Stimulated activated CD8-positive, alpha-beta memory T cell treated with anti-CD3 and anti-CD28 coated beads, Interleukin-12 subunit alpha, Interleukin-12 subunit beta, amount 100 ng/mL, for 1 hour (primary cell): ENCODE measurements around the gene NFKB1.
"Not testable (repeated sequence)": the region's sequence is repeated elsewhere in the genome, so short reads cannot be mapped to it uniquely, and the experiment has no call there.

Experiments
- DNase-seq: peaks from one replicate; pipeline ENCODE4 v3.0.0-alpha.2; 2020; ENCODE audit warnings: low read depth

NFKB1 gene, protein sequence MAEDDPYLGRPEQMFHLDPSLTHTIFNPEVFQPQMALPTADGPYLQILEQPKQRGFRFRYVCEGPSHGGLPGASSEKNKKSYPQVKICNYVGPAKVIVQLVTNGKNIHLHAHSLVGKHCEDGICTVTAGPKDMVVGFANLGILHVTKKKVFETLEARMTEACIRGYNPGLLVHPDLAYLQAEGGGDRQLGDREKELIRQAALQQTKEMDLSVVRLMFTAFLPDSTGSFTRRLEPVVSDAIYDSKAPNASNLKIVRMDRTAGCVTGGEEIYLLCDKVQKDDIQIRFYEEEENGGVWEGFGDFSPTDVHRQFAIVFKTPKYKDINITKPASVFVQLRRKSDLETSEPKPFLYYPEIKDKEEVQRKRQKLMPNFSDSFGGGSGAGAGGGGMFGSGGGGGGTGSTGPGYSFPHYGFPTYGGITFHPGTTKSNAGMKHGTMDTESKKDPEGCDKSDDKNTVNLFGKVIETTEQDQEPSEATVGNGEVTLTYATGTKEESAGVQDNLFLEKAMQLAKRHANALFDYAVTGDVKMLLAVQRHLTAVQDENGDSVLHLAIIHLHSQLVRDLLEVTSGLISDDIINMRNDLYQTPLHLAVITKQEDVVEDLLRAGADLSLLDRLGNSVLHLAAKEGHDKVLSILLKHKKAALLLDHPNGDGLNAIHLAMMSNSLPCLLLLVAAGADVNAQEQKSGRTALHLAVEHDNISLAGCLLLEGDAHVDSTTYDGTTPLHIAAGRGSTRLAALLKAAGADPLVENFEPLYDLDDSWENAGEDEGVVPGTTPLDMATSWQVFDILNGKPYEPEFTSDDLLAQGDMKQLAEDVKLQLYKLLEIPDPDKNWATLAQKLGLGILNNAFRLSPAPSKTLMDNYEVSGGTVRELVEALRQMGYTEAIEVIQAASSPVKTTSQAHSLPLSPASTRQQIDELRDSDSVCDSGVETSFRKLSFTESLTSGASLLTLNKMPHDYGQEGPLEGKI

GRCh38 chr4:102500696-102501446 is at the start of gene NFKB1:
Gene NFKB1, plus strand, starts transcription at chr4:102501359. Its CDS starts 24,160 bp downstream, at chr4:102525519.
- DNase-seq: peak; percentile 76

- DNase-seq: no peak
Measured at GRCh38 chr4:102452854-102453253, 48.3 kb upstream of the NFKB1 start.

GRCh38 chr4:102453827-102454226 is 47.3 kb upstream of the NFKB1 start:
- DNase-seq: no peak

- no peak for DNase-seq
Measured at GRCh38 chr4:102454268-102454667, 46.9 kb upstream of the NFKB1 start.

DNA sequence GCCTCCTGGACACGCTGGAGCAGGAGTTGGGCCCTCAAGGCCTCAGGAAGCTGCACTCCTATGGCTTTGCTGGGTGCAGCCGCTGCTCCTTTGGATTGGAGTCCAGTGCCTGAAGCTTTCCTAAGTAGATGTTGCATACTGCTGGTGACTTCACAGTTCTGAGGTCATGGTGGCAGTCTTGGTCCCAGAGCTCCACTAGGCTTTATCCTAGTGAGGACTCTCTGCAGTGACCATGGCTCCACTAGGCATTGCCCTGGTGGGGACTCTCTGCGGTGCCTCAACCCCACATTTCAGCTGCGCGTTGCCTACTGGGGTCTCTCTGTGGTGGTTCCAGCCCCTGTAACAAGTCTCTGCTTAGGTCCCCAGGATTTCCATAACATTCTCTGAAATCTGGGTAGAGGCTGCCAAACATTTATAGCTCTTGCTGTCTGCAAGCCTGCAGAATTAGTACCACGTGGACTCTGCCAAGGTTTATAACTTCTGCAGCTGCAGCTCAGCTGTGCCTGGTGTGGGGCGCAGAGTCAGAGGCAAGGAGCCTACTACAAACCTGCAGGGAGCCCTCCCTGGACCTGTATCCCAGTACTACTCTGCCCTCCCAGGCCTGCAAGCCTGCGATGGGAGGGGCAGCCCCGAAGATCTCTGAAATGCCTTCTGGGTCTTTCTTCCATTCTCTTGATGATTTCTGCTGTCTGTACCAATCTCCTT is 46.0 kb upstream of the NFKB1 start:
- no peak for DNase-seq

DNA sequence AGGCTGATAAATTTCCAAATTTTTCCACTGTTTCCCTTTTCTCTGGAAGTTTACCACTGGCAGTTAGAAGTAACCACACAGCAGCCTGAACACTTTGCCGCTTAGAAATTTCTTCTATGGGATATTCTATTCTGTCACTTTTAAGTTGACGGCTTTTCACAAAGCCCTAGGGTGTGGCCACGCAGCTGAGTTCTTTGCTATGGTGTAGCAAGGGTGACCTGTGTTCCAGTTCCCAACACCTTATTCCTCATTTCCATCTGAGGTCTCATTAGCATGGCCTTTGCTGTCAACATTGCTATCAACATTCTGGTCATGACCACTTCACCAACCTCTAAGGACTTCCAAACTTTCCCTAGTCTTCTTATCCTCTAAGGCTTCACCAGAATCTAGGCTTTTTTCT is 45.4 kb upstream of the NFKB1 start:
- no peak for DNase-seq

- DNase-seq: no peak
Measured at GRCh38 chr4:102466298-102466697, 34.9 kb upstream of the NFKB1 start.

DNA sequence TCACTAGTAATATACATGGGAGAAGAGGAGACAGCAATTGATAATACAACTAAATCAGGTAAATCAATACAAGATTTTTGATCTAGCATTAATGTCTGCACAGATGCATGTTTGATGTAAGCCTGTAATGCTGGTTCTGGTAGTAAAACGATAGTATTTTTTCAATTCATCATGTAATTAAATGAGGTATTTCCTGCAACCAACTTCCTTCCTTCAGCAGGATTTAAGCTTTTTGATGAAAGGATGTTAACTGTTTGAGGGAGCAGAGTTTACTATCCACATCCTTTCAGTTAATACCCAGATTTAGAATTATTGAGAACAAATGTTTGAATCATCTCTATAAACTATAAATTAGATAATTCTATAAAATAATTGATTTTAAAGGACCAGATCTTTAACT is 31.4 kb upstream of the NFKB1 start:
- no peak for DNase-seq

- DNase-seq: no peak
Measured at GRCh38 chr4:102472441-102473013, 28.6 kb upstream of the NFKB1 start.

DNA sequence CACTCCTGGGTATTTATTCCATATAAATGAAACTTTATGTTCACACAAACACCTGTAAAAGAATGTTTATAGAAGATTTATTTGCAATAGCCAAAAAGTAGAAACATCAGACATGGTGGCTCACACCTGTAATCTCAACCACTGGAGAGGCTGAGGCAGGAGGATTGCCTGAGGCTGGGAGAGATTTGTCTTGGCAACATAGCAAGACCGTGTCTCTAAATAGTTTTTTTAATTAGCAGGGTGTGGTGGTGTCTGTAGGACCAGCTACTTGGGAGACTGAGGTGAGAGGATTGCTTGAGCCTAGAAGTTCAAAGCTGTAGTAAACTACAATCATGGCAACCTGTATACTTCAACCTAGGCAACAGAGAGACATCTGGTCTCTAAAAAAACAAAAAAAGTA is 27.7 kb upstream of the NFKB1 start:
- DNase-seq: no peak

DNA sequence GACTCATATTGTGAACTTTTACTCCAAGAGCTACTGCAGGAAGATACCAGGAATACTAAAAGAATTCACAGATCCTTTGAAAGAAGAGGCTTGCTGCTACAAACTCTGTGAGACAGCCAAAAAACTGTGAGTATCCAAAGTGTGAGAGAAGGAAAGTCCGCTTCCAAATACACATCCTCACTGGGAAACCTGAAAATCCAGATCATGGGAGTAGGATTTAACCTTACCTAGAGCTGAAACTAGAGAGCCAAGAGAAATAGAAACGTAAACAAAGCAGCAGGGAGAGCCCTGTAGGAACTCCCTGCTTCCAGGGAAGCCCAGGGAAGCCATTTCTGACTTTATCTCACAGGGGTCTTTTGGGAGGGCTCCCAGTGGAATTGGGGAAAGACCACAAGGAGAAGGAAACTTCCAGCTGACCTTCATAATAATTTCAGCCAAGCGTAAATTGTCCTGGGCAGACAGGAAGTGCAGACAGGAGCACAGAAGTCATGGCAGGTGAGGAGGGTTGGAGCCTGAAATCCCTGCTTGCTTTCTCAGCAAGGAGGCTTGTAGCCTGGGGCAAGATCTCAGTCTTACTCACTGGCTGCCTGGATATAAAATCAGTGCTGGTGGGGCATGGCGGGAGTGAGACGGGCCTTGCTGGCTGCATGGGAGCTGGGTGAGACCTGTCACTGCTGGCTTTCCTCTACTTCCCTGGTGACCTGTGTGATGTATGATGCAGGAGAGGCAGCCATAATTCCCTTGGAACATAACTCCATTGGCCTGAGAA is 26.2 kb upstream of the NFKB1 start:
- DNase-seq: no peak

GRCh38 chr4:102477657-102478056 is 23.5 kb upstream of the NFKB1 start:
- no peak for DNase-seq

DNA sequence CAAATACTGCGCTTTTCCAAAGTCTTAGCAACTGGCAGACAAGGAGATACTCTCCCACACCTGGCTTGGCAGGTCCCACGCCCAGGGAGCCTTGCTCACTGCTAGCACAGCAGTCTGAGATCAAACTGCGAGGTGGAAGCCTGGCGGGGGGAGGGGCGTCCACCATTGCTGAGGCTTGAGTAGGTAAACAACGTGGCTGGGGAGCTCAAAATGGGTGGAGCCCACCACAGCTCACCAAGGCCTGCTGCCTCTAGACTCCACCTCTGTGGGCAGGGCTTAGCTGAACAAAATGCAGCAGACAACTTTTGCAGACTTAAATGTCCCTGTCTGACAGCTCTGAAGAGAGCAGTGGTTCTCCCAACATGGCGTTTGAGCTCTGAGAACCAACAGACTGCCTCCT is 23.0 kb upstream of the NFKB1 start:
- no peak for DNase-seq

- not testable (repeated sequence) for DNase-seq
Measured at GRCh38 chr4:102479832-102480231, 21.3 kb upstream of the NFKB1 start.

- no peak for DNase-seq
Measured at GRCh38 chr4:102483120-102483519, 18.0 kb upstream of the NFKB1 start.

- not testable (repeated sequence) for DNase-seq
Measured at GRCh38 chr4:102483990-102484692, 17.0 kb upstream of the NFKB1 start.

DNA sequence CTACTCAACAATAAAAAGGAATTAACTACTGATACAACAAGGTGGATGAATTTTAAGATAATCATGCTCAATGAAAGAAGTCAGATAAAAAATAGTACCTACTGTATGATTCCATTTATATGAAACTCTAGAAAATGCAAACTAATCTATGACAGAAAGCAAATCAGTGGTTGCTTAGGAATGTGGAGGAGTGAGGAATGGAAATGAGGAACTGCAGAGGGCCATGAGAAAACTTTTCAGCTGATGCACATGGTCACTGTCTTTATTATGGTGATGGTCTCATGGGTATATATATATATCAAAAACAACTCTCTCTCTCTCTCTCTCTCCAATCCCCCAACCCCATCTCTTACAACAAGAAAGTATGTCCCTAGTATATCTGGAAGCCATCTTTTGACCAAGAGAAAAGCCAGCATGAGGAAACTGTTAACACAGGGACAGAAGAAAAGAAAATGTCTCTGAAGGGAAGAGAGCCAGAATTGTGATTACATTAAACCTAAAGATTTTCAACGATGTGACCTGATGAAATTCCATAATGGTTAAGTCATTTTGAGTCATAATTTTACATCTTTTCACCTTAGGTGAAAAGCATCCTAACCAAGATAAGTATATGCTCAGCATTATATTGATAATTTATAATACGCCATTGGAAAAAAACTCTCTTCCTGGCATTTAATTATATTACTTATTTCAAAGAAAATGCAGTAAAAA is 8.5 kb upstream of the NFKB1 start:
- DNase-seq: no peak

DNA sequence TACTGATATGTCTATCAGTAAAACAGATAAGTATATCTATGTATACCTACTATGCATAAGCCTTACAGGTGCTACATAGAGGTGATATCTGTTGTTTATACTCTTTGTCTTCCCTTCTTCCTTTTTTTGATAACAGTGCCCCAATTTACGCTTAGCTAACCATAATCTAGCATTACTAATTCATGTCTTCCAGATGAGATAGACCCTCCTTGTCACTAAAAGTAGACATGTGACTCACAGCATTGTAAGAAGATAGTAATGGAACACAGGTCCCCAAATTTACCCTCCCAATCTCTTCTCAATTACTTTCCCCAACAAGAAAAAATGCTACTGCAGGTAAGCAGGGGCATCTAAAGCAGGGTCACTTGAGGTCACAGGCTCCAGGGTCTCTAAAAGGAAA is 7.9 kb upstream of the NFKB1 start:
- no peak for DNase-seq

- DNase-seq: no peak
Measured at GRCh38 chr4:102493794-102494193, 7.4 kb upstream of the NFKB1 start.
